Liver (tissue), 3 donors: ENCODE measurements around the gene RPLP2.

Experiments
- CTCF ChIP-seq: fragments of 150-350 bp; IDR thresholded peaks from 2 replicates; pipeline ENCODE4 v1.5.1; 2017; ENCODE audit warnings: improper control_type of control experiment, low read depth, low read length; ENCODE audit not compliant: missing input control
- EGR1 ChIP-seq, 2 donors: IDR thresholded peaks; 2 replicates each; pipeline ENCODE4 v1.6.1; 2016 to 2018; ENCODE audit warnings: antibody characterized with exemption in 2 of 2, low read depth in 2 of 2
- RAD21 ChIP-seq, 2 donors: IDR thresholded peaks; 2 replicates each; pipeline ENCODE4 v1.6.1; 2016; ENCODE audit warnings: antibody characterized with exemption in 2 of 2, mild to moderate bottlenecking in 2 of 2
- SP1 ChIP-seq: IDR thresholded peaks from 2 replicates; pipeline ENCODE4 v1.6.1; 2018; ENCODE audit warnings: antibody characterized with exemption, mild to moderate bottlenecking
- TAF1 ChIP-seq: conservative IDR thresholded peaks from 2 replicates; pipeline ENCODE4 v1.6.1; 2016; ENCODE audit warnings: antibody characterized with exemption, mild to moderate bottlenecking
- TF ChIP-seq, protein P1 (sequence below): IDR thresholded peaks from 2 replicates; pipeline ENCODE4 v1.6.1; 2016; ENCODE audit warnings: antibody characterized with exemption
- TF ChIP-seq, protein P2 (sequence below): IDR thresholded peaks from 2 replicates; pipeline ENCODE4 v1.6.1; 2016; ENCODE audit warnings: antibody characterized with exemption
- donor health status: healthy.
- donor health status: healthy.

DNA sequence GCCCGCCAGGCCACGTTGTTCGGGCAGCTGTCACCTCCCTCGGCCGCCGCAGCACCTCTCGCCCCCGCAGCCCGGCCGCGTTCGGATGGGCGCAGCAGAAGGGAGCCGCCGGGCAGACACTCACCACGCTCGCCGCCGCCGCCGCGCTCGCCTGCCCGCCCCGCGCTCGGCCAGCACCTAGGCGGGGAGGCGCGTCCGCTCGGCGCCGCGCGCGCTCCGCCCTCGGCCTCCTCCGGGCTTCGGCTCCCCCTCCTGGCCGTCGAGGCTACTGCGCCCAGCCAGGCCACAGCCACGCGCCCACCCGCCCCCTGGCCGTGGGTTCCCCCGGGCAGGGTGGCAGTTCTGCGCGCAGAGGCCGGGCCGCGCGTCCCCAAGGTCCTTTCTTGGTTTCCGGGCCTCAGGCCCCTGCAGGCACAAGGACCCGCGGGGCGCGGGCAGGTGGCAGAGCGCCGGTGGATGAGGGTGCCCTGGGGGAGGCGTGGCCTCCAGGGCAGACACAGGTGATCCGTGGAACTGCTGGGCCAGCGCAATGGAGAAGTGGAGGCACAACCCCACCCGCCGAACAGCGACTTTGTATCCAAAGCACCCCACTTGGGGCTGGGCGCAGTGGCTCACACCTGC, 11.6 kb upstream of the RPLP2 start, which contains the start of gene SLC25A22:
- TF ChIP-seq, protein P1, sequence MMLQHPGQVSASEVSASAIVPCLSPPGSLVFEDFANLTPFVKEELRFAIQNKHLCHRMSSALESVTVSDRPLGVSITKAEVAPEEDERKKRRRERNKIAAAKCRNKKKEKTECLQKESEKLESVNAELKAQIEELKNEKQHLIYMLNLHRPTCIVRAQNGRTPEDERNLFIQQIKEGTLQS: no peak
- no peak for TF ChIP-seq TAF1
- TF ChIP-seq CTCF: peak; percentile 78
- no peak for TF ChIP-seq EGR1 (IDR thresholded peaks at IDR 0.05; ENCODE audit: low read depth in 2 of 2)
- TF ChIP-seq RAD21 (IDR thresholded peaks at IDR 0.05): peak in 1 of 2 donors; percentile 65
- TF ChIP-seq SP1: no peak
- TF ChIP-seq, protein P2, sequence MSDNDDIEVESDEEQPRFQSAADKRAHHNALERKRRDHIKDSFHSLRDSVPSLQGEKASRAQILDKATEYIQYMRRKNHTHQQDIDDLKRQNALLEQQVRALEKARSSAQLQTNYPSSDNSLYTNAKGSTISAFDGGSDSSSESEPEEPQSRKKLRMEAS: no peak
